ENCODE results near the gene SOX14.

The SOX14 gene

GRCh38 chr3:137764001-137764433, at the start of gene SOX14:
Gene SOX14, plus strand, starts transcription at chr3:137764315. Its CDS starts 470 bp downstream, at chr3:137764785.
- TF ChIP-seq, protein P1, sequence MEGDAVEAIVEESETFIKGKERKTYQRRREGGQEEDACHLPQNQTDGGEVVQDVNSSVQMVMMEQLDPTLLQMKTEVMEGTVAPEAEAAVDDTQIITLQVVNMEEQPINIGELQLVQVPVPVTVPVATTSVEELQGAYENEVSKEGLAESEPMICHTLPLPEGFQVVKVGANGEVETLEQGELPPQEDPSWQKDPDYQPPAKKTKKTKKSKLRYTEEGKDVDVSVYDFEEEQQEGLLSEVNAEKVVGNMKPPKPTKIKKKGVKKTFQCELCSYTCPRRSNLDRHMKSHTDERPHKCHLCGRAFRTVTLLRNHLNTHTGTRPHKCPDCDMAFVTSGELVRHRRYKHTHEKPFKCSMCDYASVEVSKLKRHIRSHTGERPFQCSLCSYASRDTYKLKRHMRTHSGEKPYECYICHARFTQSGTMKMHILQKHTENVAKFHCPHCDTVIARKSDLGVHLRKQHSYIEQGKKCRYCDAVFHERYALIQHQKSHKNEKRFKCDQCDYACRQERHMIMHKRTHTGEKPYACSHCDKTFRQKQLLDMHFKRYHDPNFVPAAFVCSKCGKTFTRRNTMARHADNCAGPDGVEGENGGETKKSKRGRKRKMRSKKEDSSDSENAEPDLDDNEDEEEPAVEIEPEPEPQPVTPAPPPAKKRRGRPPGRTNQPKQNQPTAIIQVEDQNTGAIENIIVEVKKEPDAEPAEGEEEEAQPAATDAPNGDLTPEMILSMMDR (IDR thresholded peaks at IDR 0.05; ENCODE audit: insufficient read depth, missing control alignments), result no peak
- DNase-seq (ENCODE audit: insufficient read length, low spot score), result no peak
- no peak for FAIRE-seq

DNA sequence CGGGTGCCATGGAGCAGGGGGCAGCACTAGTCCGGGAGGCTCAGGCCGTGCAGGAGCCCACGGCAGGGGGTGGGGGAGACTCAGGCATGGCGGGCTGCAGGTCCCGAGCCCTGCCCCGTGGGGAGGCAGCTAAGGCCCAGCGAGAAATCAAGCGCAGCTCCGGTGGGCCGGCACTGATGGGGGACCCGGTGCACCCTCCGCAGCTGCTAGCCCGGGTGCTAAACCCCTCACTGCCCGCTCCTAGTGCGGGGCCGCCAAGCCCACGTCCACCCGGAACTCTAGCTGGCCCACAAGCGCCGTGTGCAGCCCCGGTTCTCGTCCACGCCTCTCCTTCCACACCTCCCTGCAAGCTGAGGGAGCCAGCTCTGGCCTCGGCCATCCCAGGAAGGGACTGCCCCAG, 49.6 kb upstream of the SOX14 start:
- DNase-seq (ENCODE audit: insufficient read length, low spot score), result no peak
- TF ChIP-seq, protein P1 (IDR thresholded peaks at IDR 0.05; ENCODE audit: insufficient read depth, missing control alignments), result no peak
- FAIRE-seq, result no peak

DNA sequence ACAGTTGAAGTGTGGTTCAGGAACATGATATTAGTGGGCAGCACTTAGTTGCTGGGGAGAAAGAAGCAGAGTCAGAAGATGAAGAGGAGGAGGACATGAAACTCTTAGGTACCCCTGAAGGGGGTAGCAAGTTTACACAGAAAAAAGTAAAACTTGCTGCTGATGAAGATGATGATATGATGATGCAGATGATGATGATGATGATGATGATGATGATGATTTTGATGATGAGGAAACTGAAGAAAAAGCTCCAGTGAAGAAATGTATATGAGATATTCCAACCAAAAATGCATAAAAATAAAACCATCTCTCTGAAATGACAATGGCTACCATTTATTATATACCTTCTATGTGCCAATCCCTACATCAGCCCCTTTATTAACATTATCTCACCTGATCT, 39.9 kb upstream of the SOX14 start:
- TF ChIP-seq, protein P1 (IDR thresholded peaks at IDR 0.05; ENCODE audit: insufficient read depth, missing control alignments), result no peak
- DNase-seq (ENCODE audit: insufficient read length, low spot score) (no peak), FAIRE-seq (no peak)

GRCh38 chr3:137737208-137737607, 26.9 kb upstream of the SOX14 start:
- TF ChIP-seq, protein P1 (IDR thresholded peaks at IDR 0.05; ENCODE audit: insufficient read depth, missing control alignments), result no peak
- DNase-seq (ENCODE audit: insufficient read length, low spot score) (no peak), FAIRE-seq (no peak)

DNA sequence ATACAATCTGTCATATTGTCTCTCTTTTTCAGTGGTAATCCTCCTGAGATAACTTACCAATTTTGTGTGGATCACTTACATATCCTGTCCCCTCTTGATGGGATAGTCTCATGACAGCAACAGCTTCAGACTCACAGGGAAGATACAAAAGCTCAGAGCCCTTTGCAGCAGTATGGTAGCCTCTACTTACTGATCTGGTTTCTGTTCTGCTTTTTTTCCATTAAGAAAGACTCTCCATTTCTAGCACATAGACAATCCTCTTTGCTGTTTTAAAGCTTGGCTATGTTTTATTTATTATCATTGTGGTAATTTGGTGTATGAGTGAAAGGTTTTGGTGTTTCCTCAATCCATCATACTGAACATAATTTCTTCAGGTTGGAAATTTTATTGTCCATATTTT, 25.4 kb upstream of the SOX14 start:
- DNase-seq (ENCODE audit: insufficient read length, low spot score), result no peak
- TF ChIP-seq, protein P1 (IDR thresholded peaks at IDR 0.05; ENCODE audit: insufficient read depth, missing control alignments), result no peak
- FAIRE-seq, result no peak

- TF ChIP-seq, protein P1 (IDR thresholded peaks at IDR 0.05; ENCODE audit: insufficient read depth, missing control alignments), result no peak
- no peak for DNase-seq (ENCODE audit: insufficient read length, low spot score)
- FAIRE-seq, result no peak
Observed at GRCh38 chr3:137743608-137744007, 20.5 kb upstream of the SOX14 start.

DNA sequence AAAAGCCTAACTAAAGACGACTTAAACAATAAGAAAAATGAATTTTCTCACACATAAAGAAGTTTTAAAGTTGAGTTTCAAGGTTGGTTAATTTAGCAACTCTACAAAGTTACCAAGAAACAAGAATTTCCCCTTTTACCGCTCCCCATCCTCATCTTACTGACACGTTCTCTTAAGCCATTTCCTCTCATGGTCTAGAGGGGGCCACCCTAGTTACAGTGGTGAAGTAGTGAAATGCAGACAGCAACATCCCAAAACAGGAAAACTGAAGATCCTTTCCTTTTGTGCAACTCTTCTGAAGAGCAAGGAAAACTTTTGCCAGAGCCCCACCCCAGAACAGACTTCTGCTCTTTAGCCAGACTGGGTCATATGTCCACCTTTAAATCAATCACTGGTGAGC, 17.3 kb upstream of the SOX14 start:
- TF ChIP-seq, protein P1 (IDR thresholded peaks at IDR 0.05; ENCODE audit: insufficient read depth, missing control alignments), result no peak
- FAIRE-seq (no peak), DNase-seq (ENCODE audit: insufficient read length, low spot score) (no peak)
